Tibial nerve (tissue), 4 donors: ENCODE data around the gene PARD6A. TPM values are rescaled to one million over a fixed set of nuclear protein-coding genes. Genes with fewer than 3 reads are reported as not detected.
"Not testable (repeated sequence)": the region's sequence is repeated elsewhere in the genome, so short reads cannot be mapped to it uniquely, and the experiment has no call there.

Experiments
- DNase-seq, 2 donors: peaks; one replicate each; pipeline ENCODE4 v3.0.0-alpha.2; 2019; ENCODE audit warnings: low spot score in 2 of 2
- H3K27ac ChIP-seq, 4 donors: fragments of 200-600 bp; sonication (generic) in 3 of 4; one replicate each; pipeline ENCODE4 v1.5.1; 2017 to 2019; ENCODE audit warnings: mild to moderate bottlenecking in 1 of 4
- H3K27me3 ChIP-seq, 2 donors: fragments of 200-600 bp; sonication (generic) in 1 of 2; one replicate each; pipeline versions ENCODE4 v1.5.1 to v1.6.0; 2017 to 2019
- H3K36me3 ChIP-seq, 3 donors: fragments of 200-600 bp; sonication (generic); one replicate each; pipeline ENCODE4 v1.5.1; 2018 to 2019
- H3K4me1 ChIP-seq, 4 donors: fragments of 200-600 bp; sonication (generic) in 3 of 4; one replicate each; pipeline ENCODE4 v1.5.1; 2017 to 2019
- H3K4me3 ChIP-seq, 4 donors: fragments of 200-600 bp; sonication (generic) in 3 of 4; one replicate each; pipeline ENCODE4 v1.5.1; 2017 to 2019; ENCODE audit warnings: mild to moderate bottlenecking in 1 of 4, moderate library complexity in 1 of 4
- H3K9me3 ChIP-seq, 4 donors: fragments of 200-600 bp; sonication (generic) in 3 of 4; one replicate each; pipeline ENCODE4 v1.5.1; 2017 to 2019
- EP300 ChIP-seq, 2 donors: sonication (generic); formaldehyde crosslinking; IDR thresholded peaks; one replicate each; pipeline ENCODE4 v1.6.1; 2017; ENCODE audit warnings: antibody characterized with exemption in 2 of 2, mild to moderate bottlenecking in 1 of 2
- POLR2A ChIP-seq, 2 donors: fragments of 450-650 bp; IDR thresholded peaks; one replicate each; pipeline ENCODE4 v1.6.1; 2017; ENCODE audit warnings: antibody characterized with exemption in 2 of 2, mild to moderate bottlenecking in 2 of 2, moderate library complexity in 2 of 2
- WGBS, 2 donors: methylation state at CpG; one replicate each; pipeline ENCODE4 v1.1.5; 2018; 5-methylcytosine and 5-hydroxymethylcytosine counted together
- total RNA-seq, 4 donors: library from RNA; depleted of rRNA; stranded (reverse); fragments of >200 nt; gene quantifications; one replicate each; pipeline ENCODE4 v1.1.0, GENCODE V29; 2016
- TF ChIP-seq, protein P1 (sequence below), 5 experiments: fragments of 200-600 bp in 3 of 5; fragments of 450-650 bp in 2 of 5; sonication (generic) in 3 of 5; IDR thresholded peaks; one replicate each; pipeline ENCODE4 v1.5.1; 2016 to 2019; ENCODE audit warnings: antibody characterized with exemption in 5 of 5, mild to moderate bottlenecking in 3 of 5, moderate library complexity in 2 of 5

PARD6A gene
- total RNA-seq, 4 donors from 2014 or later = 3.7 to 16.2 (median 9.9) TPM

- Histone ChIP-seq H3K4me3 (no peak overlapping the region), H3K27me3 (no peaks in the 10 kb centered on the region), H3K27ac (no peak overlapping the region), H3K9me3 (no peaks in the 10 kb centered on the region), H3K36me3 (peaks cover 0 to 51% (median 0%) of the 10 kb centered on the region in 3 donors), H3K4me1 (peaks cover 0 to 12% (median 0%) of the 10 kb centered on the region in 4 donors)
- WGBS, 2 donors = 86 to 89% methylated on average over 10 of the region's 10 CpGs
- TF ChIP-seq EP300 (IDR thresholded peaks at IDR 0.05) (no peak), POLR2A (IDR thresholded peaks at IDR 0.05) (no peak)
- TF ChIP-seq, protein P1, sequence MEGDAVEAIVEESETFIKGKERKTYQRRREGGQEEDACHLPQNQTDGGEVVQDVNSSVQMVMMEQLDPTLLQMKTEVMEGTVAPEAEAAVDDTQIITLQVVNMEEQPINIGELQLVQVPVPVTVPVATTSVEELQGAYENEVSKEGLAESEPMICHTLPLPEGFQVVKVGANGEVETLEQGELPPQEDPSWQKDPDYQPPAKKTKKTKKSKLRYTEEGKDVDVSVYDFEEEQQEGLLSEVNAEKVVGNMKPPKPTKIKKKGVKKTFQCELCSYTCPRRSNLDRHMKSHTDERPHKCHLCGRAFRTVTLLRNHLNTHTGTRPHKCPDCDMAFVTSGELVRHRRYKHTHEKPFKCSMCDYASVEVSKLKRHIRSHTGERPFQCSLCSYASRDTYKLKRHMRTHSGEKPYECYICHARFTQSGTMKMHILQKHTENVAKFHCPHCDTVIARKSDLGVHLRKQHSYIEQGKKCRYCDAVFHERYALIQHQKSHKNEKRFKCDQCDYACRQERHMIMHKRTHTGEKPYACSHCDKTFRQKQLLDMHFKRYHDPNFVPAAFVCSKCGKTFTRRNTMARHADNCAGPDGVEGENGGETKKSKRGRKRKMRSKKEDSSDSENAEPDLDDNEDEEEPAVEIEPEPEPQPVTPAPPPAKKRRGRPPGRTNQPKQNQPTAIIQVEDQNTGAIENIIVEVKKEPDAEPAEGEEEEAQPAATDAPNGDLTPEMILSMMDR (IDR thresholded peaks at IDR 0.05) = no peak
- DNase-seq = no peak
Observed at GRCh38 chr16:67679935-67680897, 19.5 kb downstream of the PARD6A start.

DNA sequence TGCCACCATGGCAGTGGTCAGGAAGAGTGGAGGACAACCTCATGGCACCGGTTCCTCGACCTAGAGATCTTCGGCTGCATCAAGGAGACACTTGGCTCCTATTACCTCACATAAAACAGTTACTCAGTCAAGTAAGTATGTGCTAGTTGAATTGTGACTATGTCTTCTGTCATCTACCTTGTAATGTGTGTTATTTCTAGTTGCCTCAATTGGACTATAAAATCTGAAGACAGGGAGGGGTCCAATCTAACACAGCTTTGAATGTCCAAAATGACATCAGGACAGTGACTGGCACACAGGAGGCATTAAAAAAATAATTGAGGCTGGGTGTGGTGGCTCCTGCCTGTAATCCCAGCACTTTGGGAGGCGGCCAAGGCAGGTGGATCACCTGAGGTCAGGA is 23.0 kb downstream of the PARD6A start:
- TF ChIP-seq EP300 (IDR thresholded peaks at IDR 0.05) = no peak
- TF ChIP-seq, protein P1 (IDR thresholded peaks at IDR 0.05) = no peak
- no peak for TF ChIP-seq POLR2A (IDR thresholded peaks at IDR 0.05)
- no peaks in the 10 kb centered on the region for H3K27me3 ChIP-seq
- no peak overlapping the region for H3K4me3 ChIP-seq
- DNase-seq = no peak
- H3K9me3 ChIP-seq = no peaks in the 10 kb centered on the region
- 98% methylated on average over 4 of the region's 4 CpGs for WGBS, 2 donors
- no peaks in the 10 kb centered on the region for H3K4me1 ChIP-seq
- H3K27ac ChIP-seq = no peak overlapping the region
- peaks cover 0 to 45% (median 0%) of the 10 kb centered on the region in 3 donors for H3K36me3 ChIP-seq

- no peak for TF ChIP-seq POLR2A (IDR thresholded peaks at IDR 0.05)
- no peak for TF ChIP-seq EP300 (IDR thresholded peaks at IDR 0.05)
- TF ChIP-seq, protein P1 (IDR thresholded peaks at IDR 0.05) = no peak
- H3K27me3 ChIP-seq = no peaks in the 10 kb centered on the region
- H3K4me3 ChIP-seq = no peak overlapping the region
- peak overlapping the region in 1 of 4 donors; percentile 46 for H3K27ac ChIP-seq
- WGBS, 2 donors = 84% methylated on average over 13 to 17 of the region's 17 CpGs
- no peaks in the 10 kb centered on the region for H3K9me3 ChIP-seq
- H3K36me3 ChIP-seq = peaks cover 0 to 36% (median 0%) of the 10 kb centered on the region in 3 donors
- DNase-seq = no peak
- H3K4me1 ChIP-seq = no peaks in the 10 kb centered on the region
Observed at GRCh38 chr16:67685388-67686112, 24.8 kb downstream of the PARD6A start.

DNA sequence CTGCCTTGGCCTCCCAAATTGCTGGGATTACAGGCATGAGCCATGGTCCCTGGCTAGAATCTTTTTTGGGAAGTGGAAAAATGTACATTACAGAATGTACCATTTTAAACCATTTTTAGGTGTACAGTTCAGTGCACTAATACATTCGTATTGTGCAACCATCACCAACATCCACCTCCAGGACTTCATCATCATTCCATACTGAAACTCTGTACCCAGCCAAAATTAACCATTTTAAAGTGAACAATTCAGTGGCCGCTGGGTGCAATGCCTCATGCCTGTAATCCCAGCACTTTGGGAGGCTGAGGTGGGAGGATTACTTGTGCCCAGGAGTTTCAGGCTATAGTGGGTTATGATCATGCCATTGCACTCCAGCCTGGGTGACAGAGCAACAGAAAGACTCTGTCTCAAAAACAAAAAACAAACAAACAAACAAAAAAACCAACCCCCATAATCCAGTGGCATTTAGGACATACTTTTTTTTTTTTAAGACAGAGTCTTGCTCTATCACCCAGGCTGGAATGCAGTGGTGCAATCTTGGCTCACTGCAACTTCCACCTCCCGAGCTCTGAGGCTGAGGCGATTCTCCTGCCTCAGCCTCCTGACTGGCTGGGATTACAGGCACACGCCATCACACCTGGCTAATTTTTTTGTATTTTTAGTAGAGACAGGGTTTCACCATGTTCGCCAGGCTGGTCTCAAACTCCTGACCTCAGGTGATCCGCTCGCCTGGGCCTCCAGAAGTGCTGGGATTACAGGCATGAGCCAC is 32.9 kb downstream of the PARD6A start:
- H3K36me3 ChIP-seq = peaks cover 0 to 13% (median 0%) of the 10 kb centered on the region in 3 donors
- H3K27ac ChIP-seq, H3K4me3 ChIP-seq, H3K9me3 ChIP-seq, H3K27me3 ChIP-seq, DNase-seq, H3K4me1 ChIP-seq: not testable (repeated sequence)
- 90 to 96% methylated on average over 8 of the region's 8 CpGs for WGBS, 2 donors

DNA sequence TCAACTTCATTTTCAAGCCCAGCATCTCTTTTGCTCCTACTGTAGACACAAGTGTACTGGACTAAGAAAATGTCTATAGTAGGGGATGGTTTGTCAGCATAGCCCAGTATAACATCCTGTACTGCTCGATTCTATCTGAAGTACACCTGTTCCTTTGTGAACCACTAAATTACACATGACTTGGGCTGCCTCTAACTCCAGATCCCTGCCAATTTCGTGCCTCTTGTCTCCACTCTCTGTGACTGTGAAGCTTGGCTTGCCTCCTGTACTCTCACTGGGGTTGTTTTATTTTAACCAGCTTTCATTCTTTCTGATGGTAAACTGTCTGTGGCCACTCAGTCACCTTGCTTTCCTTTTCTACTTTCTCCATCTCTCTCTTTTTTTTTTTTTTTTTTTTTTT is 33.9 kb downstream of the PARD6A start:
- 82 to 85% methylated on average over 2 of the region's 2 CpGs for WGBS, 2 donors
- no peak for DNase-seq
- no peaks in the 10 kb centered on the region for H3K4me1 ChIP-seq
- no peak overlapping the region for H3K4me3 ChIP-seq
- no peaks in the 10 kb centered on the region for H3K27me3 ChIP-seq
- no peak for TF ChIP-seq EP300 (IDR thresholded peaks at IDR 0.05)
- TF ChIP-seq, protein P1 (IDR thresholded peaks at IDR 0.05) = no peak
- no peak overlapping the region for H3K27ac ChIP-seq
- H3K9me3 ChIP-seq = peaks cover 0 to 5% (median 0%) of the 10 kb centered on the region in 4 donors
- peaks cover 0 to 13% (median 0%) of the 10 kb centered on the region in 3 donors for H3K36me3 ChIP-seq
